Right lobe of liver (tissue), 6 donors: ENCODE data around the gene SEMA4F. TPM values are rescaled to one million over a fixed set of nuclear protein-coding genes. Genes with fewer than 3 reads are reported as not detected.

ENCODE experiments used
- ATAC-seq, 4 donors: fragments of 200-7000 bp; cut with Tn5 transposase; one replicate each; pipeline ENCODE4 v1.9.1; 2020; ENCODE audit warnings: mild to moderate bottlenecking in 4 of 4, moderate library complexity in 4 of 4
- DNase-seq, 3 donors: peaks; one replicate each; pipeline ENCODE4 v3.0.0-alpha.2; 2020
- H3K27ac ChIP-seq, 3 donors: fragments of 200-600 bp; one replicate each; pipeline ENCODE4 v1.8.0; 2022
- H3K27me3 ChIP-seq, 2 donors: fragments of 200-600 bp; one replicate each; pipeline ENCODE4 v1.8.0; 2022
- H3K36me3 ChIP-seq, 4 donors: fragments of 200-600 bp; sonication (generic) in 1 of 4; one replicate each; pipeline versions ENCODE4 v1.5.1 to v1.8.0; 2017 to 2022; ENCODE audit warnings: control low read depth in 1 of 4
- H3K4me1 ChIP-seq, 4 donors: fragments of 200-600 bp; sonication (generic) in 1 of 4; one replicate each; pipeline versions ENCODE4 v1.5.1 to v1.8.0; 2017 to 2022; ENCODE audit warnings: control low read depth in 1 of 4
- H3K4me3 ChIP-seq, 3 donors: fragments of 200-600 bp; one replicate each; pipeline ENCODE4 v1.8.0; 2022
- H3K9me3 ChIP-seq, 4 donors: fragments of 200-600 bp; sonication (generic) in 1 of 4; one replicate each; pipeline versions ENCODE4 v1.5.1 to v1.8.0; 2017 to 2022; ENCODE audit warnings: control low read depth in 1 of 4
- CTCF ChIP-seq, 4 donors: fragments of 200-600 bp in 3 of 4; fragments of 450-650 bp in 1 of 4; IDR thresholded peaks; one replicate each; pipeline versions ENCODE4 v1.5.1 to v1.8.0; 2016 to 2022; ENCODE audit warnings: antibody characterized with exemption in 4 of 4, mild to moderate bottlenecking in 2 of 4
- POLR2A ChIP-seq: fragments of 450-650 bp; IDR thresholded peaks from one replicate; pipeline ENCODE4 v1.6.1; 2017; ENCODE audit warnings: antibody characterized with exemption, mild to moderate bottlenecking
- WGBS: methylation state at CpG from one replicate; pipeline ENCODE4 v1.1.6; 2018; ENCODE audit warnings: low coverage, low lambda C conversion rate; ENCODE audit not compliant: insufficient coverage; ENCODE audit errors: missing lambda C conversion rate; 5-methylcytosine and 5-hydroxymethylcytosine counted together
- intact Hi-C, 2 donors: fragments of 100-400 bp; cut with DNase I; formaldehyde crosslinking; loops; one replicate each; pipeline versions ENCODE4 v1.11.2 to v1.14.1; 2022
- total RNA-seq, 6 experiments: library from RNA; depleted of rRNA in 2 of 6; stranded (reverse); fragments of >200 nt in 2 of 6; fragmentation: NEBNext Ultra II Directional in 3 of 6; extraction: Animal tissue kit (Norgen Biotek cat#: 25700) in 3 of 6; gene quantifications; one replicate each; pipeline versions ENCODE4 v1.1.0 to v1.2.4, GENCODE V29; 2016 to 2023
- donor health status: DM: no; HTN: yes; CAD: no.
- donor health status: DM: no; HTN: no; CAD: no.
- donor health status: DM: no; HTN: no; CAD: no.
- donor health status: DM: no; HTN: yes; CAD: no.
- donor health status: DM: no; HTN: yes; CAD: no.

Gene SEMA4F
- total RNA-seq, 6 experiments from 2014 or later = 1.1 to 2.3 (median 1.6) TPM

DNA sequence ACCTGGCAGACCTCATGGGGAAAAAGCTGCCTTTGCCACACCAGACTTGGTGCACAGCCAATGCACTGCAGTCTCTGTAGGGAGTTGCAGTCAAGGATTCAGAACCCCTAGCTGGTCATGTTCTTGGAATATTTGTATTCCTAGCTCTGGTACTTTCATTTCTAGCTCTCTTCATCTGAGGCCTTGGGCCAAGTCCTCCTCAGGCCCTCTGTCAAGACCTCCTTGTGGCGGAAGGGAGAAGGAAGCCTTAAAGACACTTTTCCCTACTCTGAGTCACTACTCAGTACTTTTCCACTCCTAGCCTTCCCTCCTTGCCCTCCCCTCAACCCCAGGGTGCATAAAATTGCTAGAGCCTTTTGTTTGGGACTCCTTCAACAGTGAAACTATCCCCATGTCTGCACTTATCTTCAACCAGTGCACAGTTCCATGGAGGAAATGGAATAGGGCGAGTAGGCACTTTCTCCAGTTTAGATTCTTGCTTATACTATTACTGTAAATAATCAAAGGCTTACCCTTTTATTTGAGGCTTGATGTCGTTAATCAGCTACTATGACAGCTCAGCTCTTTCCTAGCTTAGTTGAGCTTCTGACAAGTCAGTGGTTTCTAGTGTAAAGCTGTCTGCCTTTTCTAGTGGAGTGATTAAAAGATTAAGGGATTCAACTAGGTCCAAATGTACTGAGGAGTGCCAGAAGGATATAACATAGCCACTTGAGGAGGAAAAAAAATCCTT lies 21.7 kb upstream of the SEMA4F start:
- intact Hi-C loops = no loop called here
- TF ChIP-seq CTCF (IDR thresholded peaks at IDR 0.05) (no peak), POLR2A (no peak)
- ATAC-seq (no peak), DNase-seq (no peak)
- no peak overlapping the region for H3K4me3 ChIP-seq
- no peaks in the 10 kb centered on the region for H3K36me3 ChIP-seq
- no peak overlapping the region for H3K27ac ChIP-seq
- H3K9me3 ChIP-seq = no peaks in the 10 kb centered on the region
- 80% methylated on average over 3 of the region's 3 CpGs for whole genome bisulfite sequencing
- H3K4me1 ChIP-seq = no peaks in the 10 kb centered on the region
- no peaks in the 10 kb centered on the region for H3K27me3 ChIP-seq

DNA sequence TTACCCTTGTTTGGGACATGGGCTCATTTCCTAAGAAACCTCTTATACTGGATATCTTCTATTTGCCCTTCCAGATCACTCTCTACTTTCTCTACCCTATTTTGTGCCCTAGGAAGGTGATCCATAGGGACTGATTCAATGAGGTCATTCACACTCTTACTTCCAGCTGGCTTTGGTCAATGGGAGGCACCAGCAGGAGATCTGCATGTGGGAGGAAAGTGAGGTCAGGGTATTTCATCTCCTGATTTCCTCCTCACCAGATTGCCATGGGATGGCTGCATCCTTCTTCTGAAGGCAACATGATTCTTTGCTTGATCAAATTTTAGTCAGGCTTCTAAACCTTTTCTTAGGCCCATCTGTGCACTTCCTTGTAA lies 21.1 kb upstream of the SEMA4F start:
- ATAC-seq (no peak), DNase-seq (no peak)
- intact Hi-C loops = no loop called here

DNA sequence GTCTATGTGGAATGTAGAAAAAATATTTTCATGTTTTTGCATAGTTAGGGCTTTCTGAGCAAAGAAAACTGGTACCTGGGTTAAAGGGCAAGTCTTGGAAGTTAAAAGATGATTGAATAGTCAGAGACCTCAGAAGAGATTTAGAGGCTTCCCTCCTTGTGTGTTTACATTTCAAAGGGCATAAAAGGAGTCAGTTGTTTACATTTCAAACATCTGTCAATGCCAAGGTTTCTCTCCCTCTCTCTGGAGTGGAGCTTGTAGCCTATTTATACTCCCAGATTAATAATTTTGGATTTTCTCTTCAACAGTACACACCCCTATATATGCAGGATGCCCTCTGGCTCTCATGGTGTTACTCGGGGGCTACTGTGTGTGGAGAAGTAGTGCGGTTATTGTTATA lies 14.5 kb upstream of the SEMA4F start:
- WGBS = 69% methylated on average over 2 of the region's 2 CpGs
- peak in 1 of 4 donors; percentile 31 for ATAC-seq

More for the DNA sequence above, 21.1 kb upstream of the SEMA4F start:
- H3K36me3 ChIP-seq = no peaks in the 10 kb centered on the region
- no peak overlapping the region for H3K27ac ChIP-seq
- no peak overlapping the region for H3K4me3 ChIP-seq
- no peaks in the 10 kb centered on the region for H3K9me3 ChIP-seq
- no peaks in the 10 kb centered on the region for H3K4me1 ChIP-seq
- TF ChIP-seq POLR2A = no peak
- TF ChIP-seq CTCF (IDR thresholded peaks at IDR 0.05) = no peak
- H3K27me3 ChIP-seq = no peaks in the 10 kb centered on the region

GRCh38 chr2:74645344-74645743 lies 8.7 kb upstream of the SEMA4F start:
- WGBS = 50% methylated on average over 3 of the region's 4 CpGs
- ATAC-seq = no peak
- Histone ChIP-seq H3K27me3 (peaks cover 0 to 5% of the 10 kb centered on the region in 2 donors), H3K27ac (no peak overlapping the region), H3K4me1 (no peaks in the 10 kb centered on the region), H3K36me3 (no peaks in the 10 kb centered on the region), H3K9me3 (no peaks in the 10 kb centered on the region), H3K4me3 (no peak overlapping the region)
- TF ChIP-seq POLR2A (no peak), CTCF (IDR thresholded peaks at IDR 0.05) (no peak)
- no peak for DNase-seq
- intact Hi-C loops = no loop called here

More for the DNA sequence above, 14.5 kb upstream of the SEMA4F start:
- intact Hi-C loops = no loop called here
- H3K36me3 ChIP-seq = no peaks in the 10 kb centered on the region
- TF ChIP-seq POLR2A (no peak), CTCF (IDR thresholded peaks at IDR 0.05) (no peak)
- H3K9me3 ChIP-seq = no peaks in the 10 kb centered on the region
- H3K27ac ChIP-seq = no peak overlapping the region
- no peaks in the 10 kb centered on the region for H3K4me1 ChIP-seq
- DNase-seq = no peak
- H3K27me3 ChIP-seq = no peaks in the 10 kb centered on the region
- H3K4me3 ChIP-seq = no peak overlapping the region
